HCT116 (cell line): ENCODE measurements around the gene SPTLC3. TPM values are rescaled to one million over a fixed set of nuclear protein-coding genes. Genes with fewer than 3 reads are reported as not detected.

Experiments
- ATAC-seq: fragments of 200-7000 bp; cut with Tn5 transposase; 2 replicates; pipeline ENCODE4 v1.9.1; 2020; ENCODE audit warnings: mild to moderate bottlenecking, moderate library complexity
- BruUV-seq: library from RNA; stranded (reverse); fragments of 400-500 nt; replicated peaks from 2 replicates; lab custom pipeline; 2021; lab: Mats Ljungman, UMichigan
- CTCF ChIA-PET: fragments of 300-600 bp; sonication (Branson Sonifier 250); formaldehyde crosslinking; loops from one replicate; lab custom pipeline; 2021; ENCODE audit warnings: antibody characterized with exemption; lab: Charles Lee
- POLR2A ChIA-PET: fragments of 300-600, 350-600 bp; sonication (Branson Sonifier 250); formaldehyde crosslinking; loops from one replicate; lab custom pipeline; 2021; ENCODE audit warnings: antibody characterized with exemption; lab: Charles Lee
- RAD21 ChIA-PET, 2 experiments: fragments of 300-600 bp; sonication (Branson Sonifier 250); formaldehyde crosslinking; loops; one replicate each; lab custom pipeline; 2023; ENCODE audit warnings: low total read pairs in 2 of 2; ENCODE audit not compliant: uncharacterized antibody in 2 of 2, unreplicated experiment in 2 of 2, low non-redundant PET in 1 of 2; lab: Charles Lee
- DNase-seq: peaks from one replicate; pipeline ENCODE4 v3.0.0-alpha.2; 2010; ENCODE audit warnings: low read depth, low spot score
- H2AFZ ChIP-seq: fragments of 200-600 bp; shearing (Covaris generic), sonication (generic); 2 replicates; pipeline ENCODE4 v1.6.1; 2017; ENCODE audit warnings: low read depth, mixed run types, mixed read lengths, antibody characterized with exemption, low read length; ENCODE audit not compliant: poor library complexity, severe bottlenecking
- H3K27ac ChIP-seq: 2 replicates; pipeline ENCODE4 v1.5.1; 2012; ENCODE audit warnings: low read depth, low read length
- H3K27me3 ChIP-seq: fragments of 200-600 bp; sonication (generic); 2 replicates; pipeline ENCODE4 v1.6.1; 2016; ENCODE audit warnings: mixed run types, low read length, mixed read lengths; ENCODE audit not compliant: insufficient read depth
- H3K36me3 ChIP-seq, 2 experiments: fragments of 200-500 bp in 1 of 2; fragments of 200-600 bp in 1 of 2; sonication (Bioruptor generic) in 1 of 2; sonication (generic) in 1 of 2; 2 replicates each; pipeline versions ENCODE4 v1.5.1 to v1.6.1; 2014 to 2016; ENCODE audit warnings: low read length in 2 of 2, inconsistent platforms in 1 of 2, mixed read lengths in 1 of 2, mixed run types in 1 of 2; ENCODE audit not compliant: insufficient read depth in 2 of 2, control insufficient read depth in 1 of 2
- H3K4me1 ChIP-seq, 2 experiments: fragments of 200-600 bp in 1 of 2; sonication (generic) in 1 of 2; 2 replicates each; pipeline versions ENCODE4 v1.5.1 to v1.6.1; 2012 to 2017; ENCODE audit warnings: low read length in 2 of 2, inconsistent platforms in 1 of 2, mild to moderate bottlenecking in 1 of 2, mixed read lengths in 1 of 2, mixed run types in 1 of 2, moderate library complexity in 1 of 2; ENCODE audit not compliant: insufficient read depth in 2 of 2, control insufficient read depth in 1 of 2
- H3K4me2 ChIP-seq: fragments of 200-600 bp; sonication (generic); 2 replicates; pipeline ENCODE4 v1.6.1; 2017; ENCODE audit warnings: mixed run types, low read length, mixed read lengths
- H3K4me3 ChIP-seq, 2 experiments: fragments of 200-600 bp in 1 of 2; sonication (generic) in 1 of 2; replicated peaks in 1 of 2; 2 replicates each; pipeline ENCODE4 v1.5.1; 2011 to 2016; ENCODE audit warnings: low read length in 2 of 2, control low read depth in 1 of 2, low read depth in 1 of 2, mild to moderate bottlenecking in 1 of 2, mixed read lengths in 1 of 2, mixed run types in 1 of 2
- H3K79me2 ChIP-seq: fragments of 200-600 bp; sonication (generic); 2 replicates; pipeline ENCODE4 v1.6.1; 2017; ENCODE audit warnings: mild to moderate bottlenecking, mixed run types, low read length, moderate library complexity, mixed read lengths; ENCODE audit not compliant: insufficient read depth
- H3K9ac ChIP-seq: fragments of 200-600 bp; sonication (generic); 2 replicates; pipeline ENCODE4 v1.6.1; 2016; ENCODE audit warnings: low read length, mixed read lengths
- H3K9me2 ChIP-seq: fragments of 200-600 bp; sonication (generic), shearing (Covaris generic); 2 replicates; pipeline ENCODE4 v1.6.1; 2017; ENCODE audit warnings: mixed run types, mild to moderate bottlenecking, moderate library complexity; ENCODE audit not compliant: insufficient read depth
- H3K9me3 ChIP-seq, 2 experiments: fragments of 200-500 bp in 1 of 2; fragments of 200-600 bp in 1 of 2; sonication (Bioruptor generic) in 1 of 2; sonication (generic) in 1 of 2; 2 replicates each; pipeline ENCODE4 v1.6.1; 2014 to 2017; ENCODE audit warnings: low read length in 2 of 2, mixed read lengths in 2 of 2, inconsistent platforms in 1 of 2, low read depth in 1 of 2, mild to moderate bottlenecking in 1 of 2, mixed run types in 1 of 2, moderate library complexity in 1 of 2; ENCODE audit not compliant: control insufficient read depth in 1 of 2, insufficient read depth in 1 of 2
- H4K20me1 ChIP-seq: fragments of 200-600 bp; sonication (generic), shearing (Covaris generic); 2 replicates; pipeline ENCODE4 v1.6.1; 2017; ENCODE audit warnings: mixed run types, mild to moderate bottlenecking, moderate library complexity; ENCODE audit not compliant: insufficient read depth
- ATF3 ChIP-seq: IDR thresholded peaks from 2 replicates; pipeline ENCODE4 v1.6.1; 2012
- CBX3 ChIP-seq: IDR thresholded peaks from 2 replicates; pipeline ENCODE4 v1.6.1; 2012; ENCODE audit warnings: low read depth
- CTCF ChIP-seq, 3 experiments: fragments of 200-600 bp in 1 of 3; sonication (generic) in 1 of 3; IDR thresholded peaks in 2 of 3; conservative IDR thresholded peaks in 1 of 3; 2 replicates each; pipeline ENCODE4 v1.5.1; 2012 to 2017; ENCODE audit warnings: low read depth in 2 of 3, low read length in 2 of 3, antibody characterized with exemption in 1 of 3, borderline replicate concordance in 1 of 3, control low read depth in 1 of 3, mild to moderate bottlenecking in 1 of 3, mixed read lengths in 1 of 3, mixed run types in 1 of 3, moderate library complexity in 1 of 3; ENCODE audit not compliant: insufficient read depth in 1 of 3
- EZH2 ChIP-seq: fragments of 200-600 bp; sonication (generic); IDR thresholded peaks from 2 replicates; pipeline ENCODE4 v1.6.1; 2017; ENCODE audit warnings: antibody characterized with exemption, mixed run types
- EZH2phosphoT487 ChIP-seq: fragments of 200-600 bp; IDR thresholded peaks from 2 replicates; pipeline ENCODE4 v1.6.1; 2018; ENCODE audit warnings: antibody characterized with exemption, borderline replicate concordance
- POLR2A ChIP-seq: IDR thresholded peaks from 2 replicates; pipeline ENCODE4 v1.7.0; 2011; ENCODE audit warnings: borderline replicate concordance; ENCODE audit not compliant: insufficient read depth, insufficient read length; ENCODE audit errors: extremely low read depth
- SIN3A ChIP-seq: IDR thresholded peaks from 2 replicates; pipeline ENCODE4 v1.6.1; 2012; ENCODE audit warnings: low read depth
- SRF ChIP-seq: IDR thresholded peaks from 2 replicates; pipeline ENCODE4 v1.6.1; 2012; ENCODE audit warnings: low read depth
- TCF7L2 ChIP-seq: IDR thresholded peaks from 2 replicates; pipeline ENCODE4 v1.7.0; 2011; ENCODE audit warnings: borderline replicate concordance, inconsistent platforms; ENCODE audit not compliant: insufficient read depth, insufficient read length; ENCODE audit errors: extremely low read depth
- ZBTB33 ChIP-seq: IDR thresholded peaks from 2 replicates; pipeline ENCODE4 v1.6.1; 2011; ENCODE audit warnings: mild to moderate bottlenecking, low read length, moderate library complexity; ENCODE audit not compliant: insufficient replicate concordance; ENCODE audit errors: extremely low read depth
- ZFX ChIP-seq: fragments of 450-650 bp; IDR thresholded peaks from 2 replicates; pipeline ENCODE4 v1.6.1; 2017
- intact Hi-C: fragments of 100-400 bp; cut with micrococcal nuclease; formaldehyde crosslinking; loops from 2 replicates; pipeline ENCODE4 v1.10.0; 2022
- total RNA-seq: library from RNA; stranded (reverse); gene quantifications from one replicate; pipeline ENCODE4 v1.2.1, GENCODE V29; 2021; ENCODE audit not compliant: unreplicated experiment

Gene SPTLC3
- total RNA-seq, 1 experiment from 2014 or later = not detected

- no peak for TF ChIP-seq CTCF (IDR thresholded peaks at IDR 0.05 in 2 of 3, conservative IDR thresholded peaks at IDR 0.05 in 1 of 3; ENCODE audit: borderline replicate concordance in 1 of 3, insufficient read depth in 1 of 3, low read depth in 2 of 3, low read length in 2 of 3)
These were observed 4.1 kb downstream of the SPTLC3 start (continued) for GRCh38 chr20:13012886-13013285.

- H3K79me2 ChIP-seq = no peaks in the 10 kb centered on the region
- H3K4me2 ChIP-seq = no peak overlapping the region
- H3K9me2 ChIP-seq = no peaks in the 10 kb centered on the region
- no peak for TF ChIP-seq SRF
- TF ChIP-seq TCF7L2 = no peak
- TF ChIP-seq ZFX = no peak
- RAD21 ChIA-PET = no interaction called here
- H2AFZ ChIP-seq = no peak overlapping the region
- peaks cover 0 to 3% of the 10 kb centered on the region in 2 experiments; a peak in 1 of 4 replicates for H3K9me3 ChIP-seq
- ATAC-seq = no peak
- no peak overlapping the region for H3K4me3 ChIP-seq
- BruUV-seq = no TSS peak
- intact Hi-C loops = no loop called here
- no peaks in the 10 kb centered on the region for H3K27me3 ChIP-seq
- no peaks in the 10 kb centered on the region for H4K20me1 ChIP-seq
- H3K27ac ChIP-seq = no peak overlapping the region
- H3K9ac ChIP-seq = no peak overlapping the region
- CTCF ChIA-PET = no interaction called here
- H3K36me3 ChIP-seq = no peaks in the 10 kb centered on the region
- DNase-seq = no peak
- H3K4me1 ChIP-seq = no peaks in the 10 kb centered on the region
- POLR2A ChIA-PET = no interaction called here
These were observed 4.6 kb downstream of the SPTLC3 start for GRCh38 chr20:13013411-13013810.

GRCh38 chr20:13017235-13017634, 8.5 kb downstream of the SPTLC3 start:
- H3K9me2 ChIP-seq = no peaks in the 10 kb centered on the region
- no peaks in the 10 kb centered on the region for H3K4me1 ChIP-seq
- H3K79me2 ChIP-seq = no peaks in the 10 kb centered on the region
- POLR2A ChIA-PET = no interaction called here
- no peak for DNase-seq
- no peak overlapping the region for H3K4me3 ChIP-seq
- H3K9me3 ChIP-seq = peaks cover 0 to 10% of the 10 kb centered on the region in 2 experiments; a peak in 1 of 4 replicates
- no peak overlapping the region for H3K4me2 ChIP-seq
- H3K9ac ChIP-seq = no peak overlapping the region
- CTCF ChIA-PET = no interaction called here
- H4K20me1 ChIP-seq = no peaks in the 10 kb centered on the region
- H3K27me3 ChIP-seq = no peaks in the 10 kb centered on the region
- no TSS peak for BruUV-seq
- intact Hi-C loops = no loop called here
- RAD21 ChIA-PET = no interaction called here
- H2AFZ ChIP-seq = no peak overlapping the region
- H3K36me3 ChIP-seq = no peaks in the 10 kb centered on the region
- no peak for ATAC-seq
- H3K27ac ChIP-seq = no peak overlapping the region
- no peak for TF ChIP-seq ATF3
- no peak for TF ChIP-seq SIN3A
- TF ChIP-seq CBX3 = no peak
- no peak for TF ChIP-seq EZH2
- TF ChIP-seq CTCF (IDR thresholded peaks at IDR 0.05 in 2 of 3, conservative IDR thresholded peaks at IDR 0.05 in 1 of 3; ENCODE audit: borderline replicate concordance in 1 of 3, insufficient read depth in 1 of 3, low read depth in 2 of 3, low read length in 2 of 3) = no peak
- no peak for TF ChIP-seq POLR2A
- no peak for TF ChIP-seq TCF7L2
- TF ChIP-seq ZBTB33 = no peak
- no peak for TF ChIP-seq EZH2phosphoT487
- TF ChIP-seq ZFX = no peak
